Measurements from ENCODE around the gene POP4. TPM values are rescaled to one million over a fixed set of nuclear protein-coding genes. Genes with fewer than 3 reads are reported as not detected.

POP4 gene
- total RNA-seq, 6 experiments from 2014 or later: 73.9 to 104 (median 88.8) TPM

GRCh38 chr19:29665215-29665825, 59.2 kb downstream of the POP4 start, which contains the start of gene PLEKHF1:
TSS of gene PLEKHF1 (plus strand) at chr19:29665461. CDS start at chr19:29673840, 8,379 bp downstream.
- peak within 1 kb of the TSS; percentile 91 for H3K4me3 Mint-ChIP-seq
- H3K36me3 Mint-ChIP-seq (ENCODE audit: low read depth): no peaks in the 10 kb centered on the region
- H3K9me3 Mint-ChIP-seq: no peaks in the 10 kb centered on the region
- H3K4me1 Mint-ChIP-seq (ENCODE audit: low read depth): peaks cover 43% of the 10 kb centered on the region
- DNase-seq: peak; percentile 49
- H3K27ac Mint-ChIP-seq: peak within 1 kb of the TSS; percentile 98
- peaks cover 2% of the 10 kb centered on the region; the same call in 1 of the 2 replicates for H3K27me3 Mint-ChIP-seq (ENCODE audit: insufficient read depth)
- TF ChIP-seq CTCF (IDR thresholded peaks at IDR 0.05): no peak

GRCh38 chr19:29665826-29666577, 59.9 kb downstream of the POP4 start:
- peak overlapping the region; percentile 91 for H3K4me3 Mint-ChIP-seq
- 0 out of 2 replicates have a peak, but pooled peaks cover 2% of the 10 kb centered on the region for H3K27me3 Mint-ChIP-seq (ENCODE audit: insufficient read depth)

More at GRCh38 chr19:29665826-29666577, 59.9 kb downstream of the POP4 start:
- H3K36me3 Mint-ChIP-seq (ENCODE audit: low read depth): 0 out of 2 replicates have a peak, but pooled peaks cover 1% of the 10 kb centered on the region
- TF ChIP-seq CTCF (IDR thresholded peaks at IDR 0.05): no peak
- peaks cover 43% of the 10 kb centered on the region for H3K4me1 Mint-ChIP-seq (ENCODE audit: low read depth)
- peak overlapping the region; percentile 89 for H3K27ac Mint-ChIP-seq
- no peaks in the 10 kb centered on the region for H3K9me3 Mint-ChIP-seq
- peak; percentile 14 for DNase-seq

Other genes with a start within 250 kb of the POP4 start
- gene VSTM2B, start 80.3 kb upstream of the POP4 start, total RNA-seq (2021; fragmentation: NEBNext Ultra II Directional; extraction: Animal tissue kit (Norgen Biotek cat#: 25700)): not detected
- gene PLEKHF1, start 59.2 kb downstream of the POP4 start, total RNA-seq (2021; fragmentation: NEBNext Ultra II Directional; extraction: Animal tissue kit (Norgen Biotek cat#: 25700)): 1 to 10 TPM; 1.4 to 2.8 (median 2.6) TPM
- gene C19orf12, start 109.0 kb downstream of the POP4 start, total RNA-seq (2021; fragmentation: NEBNext Ultra II Directional; extraction: Animal tissue kit (Norgen Biotek cat#: 25700)): 10 to 100 TPM; 23.3 to 32.7 (median 24.7) TPM
- 1 to 10 TPM; 5.6 to 7.0 (median 6.5) TPM for gene CCNE1, start 205.7 kb downstream of the POP4 start, total RNA-seq (2021; fragmentation: NEBNext Ultra II Directional; extraction: Animal tissue kit (Norgen Biotek cat#: 25700))